Esophagus muscularis mucosa (tissue), 4 donors: ENCODE measurements around the gene GATC. TPM values are rescaled to one million over a fixed set of nuclear protein-coding genes. Genes with fewer than 3 reads are reported as not detected.

Experiments
- DNase-seq: peaks from one replicate; pipeline ENCODE4 v3.0.0-alpha.2; 2017; ENCODE audit errors: extremely low spot score
- H3K27ac ChIP-seq, 4 donors: fragments of 200-600 bp; sonication (generic); replicated peaks in 1 of 4; 1 replicate in 3 of 4; 2 replicates in 1 of 4; pipeline ENCODE4 v1.5.1; 2016 to 2019; ENCODE audit warnings: mild to moderate bottlenecking in 1 of 4
- H3K27me3 ChIP-seq, 4 donors: fragments of 200-600 bp; sonication (generic); one replicate each; pipeline versions ENCODE4 v1.5.1 to v1.6.0; 2016 to 2019
- H3K36me3 ChIP-seq, 4 donors: fragments of 200-600 bp; sonication (generic); one replicate each; pipeline ENCODE4 v1.5.1; 2016 to 2019
- H3K4me1 ChIP-seq, 4 donors: fragments of 200-600 bp; sonication (generic); one replicate each; pipeline ENCODE4 v1.5.1; 2016 to 2019
- H3K4me3 ChIP-seq, 4 donors: fragments of 200-600 bp; sonication (generic); 1 replicate in 2 of 4; 2 replicates in 2 of 4; pipeline ENCODE4 v1.5.1; 2016 to 2019; ENCODE audit warnings: mild to moderate bottlenecking in 4 of 4, moderate library complexity in 1 of 4
- H3K9me3 ChIP-seq, 4 donors: fragments of 200-600 bp; sonication (generic); 1 replicate in 3 of 4; 2 replicates in 1 of 4; pipeline ENCODE4 v1.5.1; 2016 to 2019
- EP300 ChIP-seq: sonication (generic); formaldehyde crosslinking; IDR thresholded peaks from one replicate; pipeline ENCODE4 v1.6.1; 2017; ENCODE audit warnings: antibody characterized with exemption
- POLR2A ChIP-seq: fragments of 450-650 bp; IDR thresholded peaks from one replicate; pipeline ENCODE4 v1.6.1; 2017; ENCODE audit warnings: antibody characterized with exemption, moderate library complexity, mild to moderate bottlenecking, low read depth
- POLR2AphosphoS5 ChIP-seq, 2 donors: sonication (generic); formaldehyde crosslinking; IDR thresholded peaks; one replicate each; pipeline ENCODE4 v1.6.1; 2017; ENCODE audit warnings: antibody characterized with exemption in 2 of 2
- whole genome bisulfite sequencing: methylation state at CpG from one replicate; pipeline ENCODE4 v1.1.5; 2018; 5-methylcytosine and 5-hydroxymethylcytosine counted together
- intact Hi-C: fragments of 100-400 bp; cut with DNase I; formaldehyde crosslinking; loops from one replicate; pipeline ENCODE4 v1.15.1; 2023
- total RNA-seq, 4 donors: library from RNA; depleted of rRNA; stranded (reverse); fragments of >200 nt; gene quantifications; one replicate each; pipeline versions ENCODE4 v1.1.0 to v1.2.1, GENCODE V29; 2016
- TF ChIP-seq, protein P1 (sequence below), 3 experiments: fragments of 200-600 bp in 2 of 3; fragments of 450-650 bp in 1 of 3; sonication (generic) in 2 of 3; IDR thresholded peaks; one replicate each; pipeline ENCODE4 v1.5.1; 2017 to 2019; ENCODE audit warnings: antibody characterized with exemption in 3 of 3, mild to moderate bottlenecking in 2 of 3, moderate library complexity in 1 of 3

The GATC gene
- total RNA-seq, 4 donors from 2014 or later = 18.5 to 24.0 (median 20.2) TPM

DNA sequence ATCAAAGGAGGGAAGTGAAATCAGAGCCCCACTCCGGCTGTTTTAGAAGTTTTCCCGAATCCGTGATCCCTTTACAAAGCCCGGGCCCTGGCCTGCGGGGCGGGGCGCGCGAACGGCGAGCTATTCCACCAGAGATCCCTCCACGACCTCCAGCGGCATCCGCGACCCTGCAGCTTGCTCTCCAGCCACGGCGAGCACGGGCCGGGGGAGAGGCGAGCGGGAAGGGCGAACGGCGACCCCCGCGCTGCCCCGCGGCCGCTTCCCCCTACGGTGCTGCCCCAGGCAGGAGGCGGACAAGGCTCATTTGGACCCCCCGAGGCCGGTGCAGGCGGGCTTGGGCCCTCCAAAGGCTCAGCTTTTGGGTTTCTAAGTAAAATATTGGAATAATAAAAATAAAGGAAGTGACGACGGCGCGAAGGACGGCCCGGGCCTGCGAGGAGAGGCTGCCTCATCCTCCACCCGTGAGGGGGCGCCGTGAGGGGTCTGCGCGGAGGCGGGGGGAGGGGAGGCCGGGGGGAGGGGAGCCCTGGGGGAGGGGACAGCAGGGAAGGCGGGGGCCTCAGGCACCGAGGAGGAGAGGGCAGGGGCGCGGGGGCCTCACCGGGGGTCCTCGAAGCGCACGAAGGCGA lies 22.7 kb downstream of the GATC start:
- H3K4me1 ChIP-seq = peaks cover 27 to 51% (median 44%) of the 10 kb centered on the region in 4 donors
- H3K27me3 ChIP-seq = no peaks in the 10 kb centered on the region
- H3K9me3 ChIP-seq = no peaks in the 10 kb centered on the region
- intact Hi-C loops = no loop called here
- DNase-seq = no peak
- H3K27ac ChIP-seq = peak overlapping the region; percentile 94 to 97 (median 96)
- peaks cover 2 to 37% (median 26%) of the 10 kb centered on the region in 4 donors for H3K36me3 ChIP-seq
- peak overlapping the region; percentile 90 to 97 (median 92) for H3K4me3 ChIP-seq
- WGBS = 1% methylated on average over 27 of the region's 57 CpGs
- TF ChIP-seq EP300 = no peak
- no peak for TF ChIP-seq POLR2AphosphoS5 (IDR thresholded peaks at IDR 0.05)
- TF ChIP-seq POLR2A = no peak
- TF ChIP-seq, protein P1, sequence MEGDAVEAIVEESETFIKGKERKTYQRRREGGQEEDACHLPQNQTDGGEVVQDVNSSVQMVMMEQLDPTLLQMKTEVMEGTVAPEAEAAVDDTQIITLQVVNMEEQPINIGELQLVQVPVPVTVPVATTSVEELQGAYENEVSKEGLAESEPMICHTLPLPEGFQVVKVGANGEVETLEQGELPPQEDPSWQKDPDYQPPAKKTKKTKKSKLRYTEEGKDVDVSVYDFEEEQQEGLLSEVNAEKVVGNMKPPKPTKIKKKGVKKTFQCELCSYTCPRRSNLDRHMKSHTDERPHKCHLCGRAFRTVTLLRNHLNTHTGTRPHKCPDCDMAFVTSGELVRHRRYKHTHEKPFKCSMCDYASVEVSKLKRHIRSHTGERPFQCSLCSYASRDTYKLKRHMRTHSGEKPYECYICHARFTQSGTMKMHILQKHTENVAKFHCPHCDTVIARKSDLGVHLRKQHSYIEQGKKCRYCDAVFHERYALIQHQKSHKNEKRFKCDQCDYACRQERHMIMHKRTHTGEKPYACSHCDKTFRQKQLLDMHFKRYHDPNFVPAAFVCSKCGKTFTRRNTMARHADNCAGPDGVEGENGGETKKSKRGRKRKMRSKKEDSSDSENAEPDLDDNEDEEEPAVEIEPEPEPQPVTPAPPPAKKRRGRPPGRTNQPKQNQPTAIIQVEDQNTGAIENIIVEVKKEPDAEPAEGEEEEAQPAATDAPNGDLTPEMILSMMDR (IDR thresholded peaks at IDR 0.05) = no peak

DNA sequence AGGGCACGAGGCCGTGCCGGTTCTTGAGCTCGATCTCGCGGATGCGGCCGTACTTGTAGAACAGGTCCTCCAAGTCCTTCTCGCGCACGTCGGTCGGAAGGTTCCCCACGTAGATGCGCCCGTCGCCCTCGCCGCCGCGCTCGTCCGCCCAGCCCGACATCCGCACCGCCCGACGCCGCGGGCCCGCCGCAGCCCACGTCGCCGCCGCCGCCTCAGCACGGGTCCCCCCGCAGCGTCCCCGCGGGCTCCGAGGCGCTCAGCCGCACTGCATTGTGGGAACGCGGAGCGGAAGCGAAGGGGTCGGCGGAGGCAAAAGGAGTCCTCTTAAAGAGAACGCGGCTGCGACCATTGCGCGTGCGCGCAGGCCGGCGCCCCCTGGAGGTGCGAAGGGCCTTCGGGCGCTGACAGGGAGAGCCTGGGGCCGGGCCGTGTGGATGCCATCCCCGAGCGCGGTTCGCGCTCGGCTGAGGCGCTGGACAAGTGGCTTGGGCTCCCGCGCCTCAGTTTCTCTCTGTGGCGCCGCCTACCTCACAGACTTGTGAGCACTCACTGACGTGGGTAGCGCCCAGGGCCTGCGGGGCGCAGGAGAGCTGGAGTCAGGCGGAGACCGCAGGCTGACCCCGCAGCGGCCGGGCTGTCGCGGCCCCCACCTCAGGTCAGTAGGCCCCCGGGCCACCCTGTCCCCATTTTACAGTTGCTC lies 23.4 kb downstream of the GATC start, which contains the start of gene SRSF9:
Gene SRSF9 (minus strand): TSS at position 299 of the 700 bp plus-strand sequence. CDS start 139 bp downstream, at position 160.
- DNase-seq = peak; percentile 97
- peaks cover 27 to 51% (median 44%) of the 10 kb centered on the region in 4 donors for H3K4me1 ChIP-seq
- 0% methylated on average over 1 of the region's 88 CpGs for WGBS
- no peaks in the 10 kb centered on the region for H3K27me3 ChIP-seq
- TF ChIP-seq EP300 = no peak
- peak; percentile 33 for TF ChIP-seq POLR2A
- TF ChIP-seq, protein P1 (IDR thresholded peaks at IDR 0.05) = peak; percentile 85 to 93 (median 93)
- peak; percentile 87 to 98 for TF ChIP-seq POLR2AphosphoS5 (IDR thresholded peaks at IDR 0.05)
- peak within 1 kb of the TSS; percentile 90 to 97 (median 92) for H3K4me3 ChIP-seq
- intact Hi-C loops = no loop called here
- peak within 1 kb of the TSS; percentile 94 to 97 (median 96) for H3K27ac ChIP-seq
- peaks cover 0 to 31% (median 19%) of the 10 kb centered on the region in 4 donors for H3K36me3 ChIP-seq
- H3K9me3 ChIP-seq = no peaks in the 10 kb centered on the region

- Histone ChIP-seq H3K36me3 (peaks cover 0 to 24% (median 12%) of the 10 kb centered on the region in 4 donors), H3K4me1 (peaks cover 27 to 51% (median 44%) of the 10 kb centered on the region in 4 donors), H3K9me3 (no peaks in the 10 kb centered on the region), H3K27me3 (no peaks in the 10 kb centered on the region), H3K4me3 (peak overlapping the region; percentile 90 to 97 (median 92)), H3K27ac (peak overlapping the region; percentile 94 to 97 (median 96))
- intact Hi-C loops = no loop called here
- TF ChIP-seq, protein P1 (IDR thresholded peaks at IDR 0.05) = no peak
- TF ChIP-seq POLR2AphosphoS5 (IDR thresholded peaks at IDR 0.05) = no peak
- no peak for DNase-seq
- 69% methylated on average over 24 of the region's 26 CpGs for WGBS
Observed at GRCh38 chr12:120470150-120470784, 24.0 kb downstream of the GATC start.

DNA sequence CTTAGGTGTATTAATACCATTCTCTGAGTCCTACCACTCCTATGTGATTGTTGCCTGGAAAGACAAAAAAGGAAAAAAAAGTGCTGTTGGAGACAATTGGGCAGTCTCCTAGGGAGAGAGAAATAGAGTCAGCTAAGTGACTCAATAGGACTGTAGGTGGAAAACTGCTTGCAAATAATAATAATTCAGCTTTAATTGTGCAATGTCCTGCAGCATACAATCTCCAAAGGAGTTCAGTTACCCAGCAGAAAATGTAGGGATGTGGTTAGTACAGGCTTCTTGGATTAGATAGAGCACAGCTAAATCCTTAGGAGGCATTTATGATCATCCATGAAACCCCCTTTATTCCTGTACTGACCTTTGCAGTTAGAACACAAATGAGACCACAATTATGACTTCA lies 26.3 kb downstream of the GATC start:
- no peak overlapping the region for H3K4me3 ChIP-seq
- H3K9me3 ChIP-seq = no peaks in the 10 kb centered on the region
- peaks cover 12 to 31% (median 26%) of the 10 kb centered on the region in 4 donors for H3K4me1 ChIP-seq
- DNase-seq = no peak
- TF ChIP-seq, protein P1 (IDR thresholded peaks at IDR 0.05) = no peak
- TF ChIP-seq EP300 (no peak), POLR2A (no peak), POLR2AphosphoS5 (IDR thresholded peaks at IDR 0.05) (no peak)
- no peak overlapping the region for H3K27ac ChIP-seq
- no peaks in the 10 kb centered on the region for H3K27me3 ChIP-seq
- intact Hi-C loops = no loop called here
- peaks cover 0 to 3% (median under 1%) of the 10 kb centered on the region in 4 donors for H3K36me3 ChIP-seq
